ENCODE measurements around the gene TPP1.

- TF ChIP-seq EZH2phosphoT487 (IDR thresholded peaks at IDR 0.05; ENCODE audit: borderline replicate concordance): no peak
- no peak for TF ChIP-seq CTCF (conservative IDR thresholded peaks at IDR 0.05; ENCODE audit: low read length)
Measured at GRCh38 chr11:6646918-6647679, 27.9 kb upstream of the TPP1 start.

Measured in Loucy (cell line).